K562 (cell line): ENCODE results near the gene GIMAP7. TPM values are rescaled to one million over a fixed set of nuclear protein-coding genes. Genes with fewer than 3 reads are reported as not detected.

ENCODE experiments used
- ATAC-seq: fragments of 200-7000 bp; cut with Tn5 transposase; 3 replicates; pipeline ENCODE4 v1.9.1; 2020; ENCODE audit warnings: moderate library complexity
- BruUV-seq: library from RNA; stranded (reverse); fragments of 400-500 nt; replicated peaks from 2 replicates; lab custom pipeline; 2021; lab: Mats Ljungman, UMichigan
- CTCF ChIA-PET: fragments of 300-600 bp; formaldehyde crosslinking; extraction: SDS; loops from one replicate; lab custom pipeline; 2021; ENCODE audit warnings: low intra/inter-chr PET ratio; lab: Yijun Ruan, JAX
- POLR2A ChIA-PET: fragments of 300-600, 350-650 bp; sonication (Branson Sonifier 250); formaldehyde crosslinking; extraction: SDS; loops from one replicate; lab custom pipeline; 2021; ENCODE audit warnings: antibody characterized with exemption, inconsistent platforms; lab: Yijun Ruan, JAX
- DNase-seq, 4 experiments: peaks; one replicate each; pipeline versions ENCODE4 v3.0.0 to v3.0.0-alpha.2; 2011 to 2018; ENCODE audit warnings: low spot score in 3 of 4, mixed read lengths in 3 of 4; ENCODE audit errors: extremely low read depth in 1 of 4
- FAIRE-seq: peaks from 2 replicates; lab custom pipeline; 2011; peaks lifted over from hg19 to GRCh38; lab: Jason Lieb, UNC
- H2AFZ ChIP-seq: 2 replicates; pipeline ENCODE4 v1.6.0; 2011; ENCODE audit warnings: low read depth, low read length, control low read depth, inconsistent platforms
- H3K27ac ChIP-seq: fragments of 200-600 bp; 3 replicates; pipeline ENCODE4 v1.8.0; 2011; ENCODE audit warnings: low read depth, mild to moderate bottlenecking, control low read depth, inconsistent platforms, low read length, moderate library complexity, mixed read lengths; ENCODE audit errors: extremely low read depth
- H3K27me3 ChIP-seq, 2 experiments: fragments of 300-600 bp in 1 of 2; 2 replicates in 1 of 2; 3 replicates in 1 of 2; pipeline versions ENCODE4 v1.6.0 to v1.8.0; 2011; ENCODE audit warnings: inconsistent platforms in 2 of 2, low read length in 2 of 2, mild to moderate bottlenecking in 1 of 2, mixed read lengths in 1 of 2, moderate library complexity in 1 of 2; ENCODE audit not compliant: control insufficient read depth in 2 of 2, insufficient read depth in 2 of 2
- H3K36me3 ChIP-seq: fragments of 300-600 bp; 3 replicates; pipeline ENCODE4 v1.8.0; 2011; ENCODE audit warnings: mild to moderate bottlenecking, low read length, inconsistent platforms; ENCODE audit not compliant: control insufficient read depth, insufficient read depth
- H3K4me1 ChIP-seq, 2 experiments: fragments of 200-600 bp in 1 of 2; replicated peaks in 1 of 2; 2 replicates in 1 of 2; 3 replicates in 1 of 2; pipeline versions ENCODE4 v1.5.1 to v1.8.0; 2011; ENCODE audit warnings: inconsistent platforms in 2 of 2, low read length in 2 of 2, mild to moderate bottlenecking in 1 of 2, mixed read lengths in 1 of 2, moderate library complexity in 1 of 2; ENCODE audit not compliant: control insufficient read depth in 2 of 2, insufficient read depth in 2 of 2
- H3K4me2 ChIP-seq: 2 replicates; pipeline ENCODE4 v1.6.1; 2011; ENCODE audit warnings: low read length, control low read depth, inconsistent platforms, mixed read lengths; ENCODE audit not compliant: insufficient read depth
- H3K4me3 ChIP-seq: fragments of 200-600 bp; sonication (generic), shearing (Covaris generic); 2 replicates; pipeline ENCODE4 v1.5.1; 2016; ENCODE audit warnings: control low read depth, inconsistent platforms
- H3K79me2 ChIP-seq: fragments of 200-600 bp; 3 replicates; pipeline ENCODE4 v1.8.0; 2011; ENCODE audit warnings: low read length, inconsistent platforms; ENCODE audit not compliant: control insufficient read depth, insufficient read depth
- H3K9ac ChIP-seq, 2 experiments: 2 replicates each; pipeline versions ENCODE4 v1.6.0 to v1.6.1; 2011; ENCODE audit warnings: low read depth in 2 of 2, low read length in 2 of 2, control low read depth in 1 of 2, inconsistent platforms in 1 of 2, mild to moderate bottlenecking in 1 of 2, mixed read lengths in 1 of 2; ENCODE audit not compliant: insufficient read depth in 1 of 2
- H3K9me1 ChIP-seq: one replicate; pipeline ENCODE4 v1.6.0; 2011; ENCODE audit warnings: inconsistent platforms, mild to moderate bottlenecking, low read length, moderate library complexity; ENCODE audit not compliant: control insufficient read depth, insufficient read depth
- H3K9me3 ChIP-seq: replicated peaks from 2 replicates; pipeline ENCODE4 v1.5.1; 2011; ENCODE audit warnings: low read depth, low read length, inconsistent platforms; ENCODE audit not compliant: control insufficient read depth, insufficient read depth
- H4K20me1 ChIP-seq: replicated peaks from 2 replicates; pipeline ENCODE4 v1.6.1; 2011; ENCODE audit warnings: low read length, inconsistent platforms, mixed read lengths; ENCODE audit not compliant: control insufficient read depth, insufficient read depth
- BMI1 ChIP-seq: fragments of 150-350 bp; IDR thresholded peaks from 2 replicates; pipeline ENCODE4 v1.6.1; 2014; ENCODE audit warnings: low read length
- CTBP1 ChIP-seq: fragments of 450-650 bp; IDR thresholded peaks from 2 replicates; pipeline ENCODE4 v1.6.1; 2016; ENCODE audit warnings: borderline replicate concordance
- FOXK2 ChIP-seq, 2 experiments: fragments of 450-650 bp; IDR thresholded peaks in 1 of 2; conservative IDR thresholded peaks in 1 of 2; 2 replicates each; pipeline ENCODE4 v1.6.1; 2016; ENCODE audit warnings: low read depth in 2 of 2, mild to moderate bottlenecking in 1 of 2
- KLF16 ChIP-seq: IDR thresholded peaks from 2 replicates; pipeline ENCODE4 v1.6.1; 2016; ENCODE audit warnings: antibody characterized with exemption
- MAZ ChIP-seq, 2 experiments: fragments of 450-650 bp in 1 of 2; sonication (generic) in 1 of 2; formaldehyde crosslinking; IDR thresholded peaks in 1 of 2; conservative IDR thresholded peaks in 1 of 2; 2 replicates each; pipeline versions ENCODE4 v1.4.0 to v1.5.0; 2020; ENCODE audit warnings: mild to moderate bottlenecking in 1 of 2, missing genetic modification reagents in 1 of 2
- RBM39 ChIP-seq: fragments of 200-400 bp; formaldehyde crosslinking; optimal IDR thresholded peaks from 2 replicates; pipeline ENCODE3; 2018; ENCODE audit warnings: low read depth, low read length
- SNRNP70 ChIP-seq: fragments of 200-400 bp; formaldehyde crosslinking; optimal IDR thresholded peaks from 2 replicates; pipeline ENCODE3; 2017; ENCODE audit warnings: low read depth, low read length
- ZNF24 ChIP-seq: fragments of 450-650 bp; IDR thresholded peaks from 2 replicates; pipeline ENCODE4 v1.6.1; 2016
- ZNF589 ChIP-seq: fragments of 200-800 bp; sonication (Bioruptor generic); IDR thresholded peaks from 2 replicates; pipeline ENCODE4 v1.6.1; 2016; ENCODE audit warnings: low read depth, missing genetic modification characterization, missing compliant biosample characterization
- ZSCAN32 ChIP-seq: fragments of 450-650 bp; formaldehyde crosslinking; IDR thresholded peaks from 2 replicates; pipeline ENCODE4 v1.4.0; 2020; ENCODE audit warnings: mild to moderate bottlenecking, moderate library complexity
- WGBS: fragments of 100-300 bp; shearing (Covaris generic); methylation state at CpG from one replicate; pipeline ENCODE4 v1.1.6; 2016; ENCODE audit warnings: low coverage, mixed read lengths; ENCODE audit not compliant: insufficient coverage; ENCODE audit errors: missing lambda C conversion rate; 5-methylcytosine and 5-hydroxymethylcytosine counted together
- in situ Hi-C: fragments of 300-500 bp; cut with MboI; formaldehyde crosslinking; loops from 4 replicates; pipeline ENCODE4 v1.15.0; 2018; ENCODE audit warnings: inconsistent platforms, mixed read lengths
- intact Hi-C: fragments of 100-400 bp; cut with micrococcal nuclease; formaldehyde crosslinking; loops from 2 replicates; pipeline ENCODE4 v1.14.2; 2022
- polyA plus RNA-seq, 8 experiments: library from polyadenylated mRNA; depleted of rRNA in 4 of 8; stranded (reverse) in 5 of 8; unstranded in 3 of 8; fragments of >200 nt; fragmentation: Nextera tagmentation in 2 of 8; fragmentation: Illumina TruSeq in 1 of 8; extraction: Ambion mirVana in 2 of 8; extraction: Trizol in 1 of 8; gene quantifications; 2 replicates each; pipeline versions ENCODE4 v1.2.1 to v1.2.3, GENCODE V29; 2011 to 2014; ENCODE audit warnings: inconsistent platforms in 1 of 8, missing spikeins in 1 of 8
- total RNA-seq, 7 experiments: library from RNA; depleted of rRNA in 6 of 7; stranded (reverse); fragments of >200 nt in 6 of 7; fragmentation: Illumina TruSeq in 2 of 7; extraction: Trizol in 2 of 7; gene quantifications; 2 replicates each; pipeline versions ENCODE4 v1.2.1 to v1.2.3, GENCODE V29; 2011 to 2021; ENCODE audit warnings: low replicate concordance in 1 of 7
- TF ChIP-seq, protein P1 (sequence below), 2 experiments: fragments of 450-650 bp; formaldehyde crosslinking in 1 of 2; IDR thresholded peaks; 2 replicates each; pipeline versions ENCODE4 v1.4.0 to v1.6.1; 2014 to 2020; ENCODE audit warnings: mild to moderate bottlenecking in 2 of 2, borderline replicate concordance in 1 of 2, low read depth in 1 of 2

The GIMAP7 gene
- total and polyA plus RNA-seq, 9 of the 15 experiments (the other 6 are each of a cell fraction or from before 2014, with no cell fraction given), result 0.42 TPM; not detected in 8

DNA sequence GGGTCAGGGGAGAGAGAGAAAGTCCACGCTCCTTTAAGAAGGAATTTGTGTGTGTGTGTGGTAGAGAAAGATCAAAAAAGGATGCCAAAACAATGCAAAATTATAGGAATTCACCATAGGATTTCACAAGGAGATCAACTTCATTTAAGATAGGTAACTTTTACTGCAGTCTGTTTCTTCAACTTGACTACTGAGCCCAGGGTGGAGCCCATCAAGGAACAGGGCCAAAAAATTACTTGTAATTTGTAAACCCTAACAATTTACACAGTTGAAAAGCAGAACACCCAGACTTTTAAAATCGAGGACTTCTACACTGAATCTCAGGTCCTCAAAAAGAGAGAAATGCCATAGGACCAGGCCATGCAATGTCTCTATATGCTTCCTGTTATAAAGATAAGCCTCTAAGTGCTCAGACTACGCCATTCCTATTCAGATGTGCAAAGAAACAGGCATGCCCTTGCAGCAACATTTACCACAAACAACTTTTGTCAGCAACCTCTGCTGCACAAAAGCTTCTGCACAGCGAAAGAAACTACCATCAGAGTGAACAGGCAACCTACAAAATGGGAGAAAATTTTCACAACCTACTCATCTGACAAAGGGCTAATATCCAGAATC, 42.0 kb downstream of the GIMAP7 start:
- Histone ChIP-seq H3K9me1 (no peaks in the 10 kb centered on the region), H3K9ac (no peak overlapping the region), H3K27ac (no peak overlapping the region), H3K4me2 (no peak overlapping the region), H2AFZ (no peak overlapping the region), H3K79me2 (no peaks in the 10 kb centered on the region), H3K36me3 (no peaks in the 10 kb centered on the region), H4K20me1 (no peaks in the 10 kb centered on the region), H3K27me3 (no peaks in the 10 kb centered on the region), H3K9me3 (0 out of 2 replicates have a peak, but pooled peaks cover 2% of the 10 kb centered on the region), H3K4me3 (no peak overlapping the region), H3K4me1 (no peaks in the 10 kb centered on the region)
- DNase-seq, result no peak
- intact Hi-C loops, result no loop called here
- POLR2A ChIA-PET, result no interaction called here
- 0% methylated on average over 4 of the region's 4 CpGs for WGBS
- FAIRE-seq, result no peak
- CTCF ChIA-PET, result no interaction called here
- no TSS peak for BruUV-seq
- no peak for ATAC-seq
- TF ChIP-seq BMI1 (no peak), KLF16 (no peak), FOXK2 (conservative IDR thresholded peaks at IDR 0.05 in 1 of 2, IDR thresholded peaks at IDR 0.05 in 1 of 2; ENCODE audit: low read depth in 2 of 2) (no peak), MAZ (CRISPR knock-in tag; conservative IDR thresholded peaks at IDR 0.05 in 1 of 2, IDR thresholded peaks at IDR 0.05 in 1 of 2) (no peak), ZNF24 (no peak), ZSCAN32 (CRISPR knock-in tag) (no peak), RBM39 (no peak), SNRNP70 (no peak), ZNF589 (no peak), CTBP1 (no peak)
- TF ChIP-seq, protein P1, sequence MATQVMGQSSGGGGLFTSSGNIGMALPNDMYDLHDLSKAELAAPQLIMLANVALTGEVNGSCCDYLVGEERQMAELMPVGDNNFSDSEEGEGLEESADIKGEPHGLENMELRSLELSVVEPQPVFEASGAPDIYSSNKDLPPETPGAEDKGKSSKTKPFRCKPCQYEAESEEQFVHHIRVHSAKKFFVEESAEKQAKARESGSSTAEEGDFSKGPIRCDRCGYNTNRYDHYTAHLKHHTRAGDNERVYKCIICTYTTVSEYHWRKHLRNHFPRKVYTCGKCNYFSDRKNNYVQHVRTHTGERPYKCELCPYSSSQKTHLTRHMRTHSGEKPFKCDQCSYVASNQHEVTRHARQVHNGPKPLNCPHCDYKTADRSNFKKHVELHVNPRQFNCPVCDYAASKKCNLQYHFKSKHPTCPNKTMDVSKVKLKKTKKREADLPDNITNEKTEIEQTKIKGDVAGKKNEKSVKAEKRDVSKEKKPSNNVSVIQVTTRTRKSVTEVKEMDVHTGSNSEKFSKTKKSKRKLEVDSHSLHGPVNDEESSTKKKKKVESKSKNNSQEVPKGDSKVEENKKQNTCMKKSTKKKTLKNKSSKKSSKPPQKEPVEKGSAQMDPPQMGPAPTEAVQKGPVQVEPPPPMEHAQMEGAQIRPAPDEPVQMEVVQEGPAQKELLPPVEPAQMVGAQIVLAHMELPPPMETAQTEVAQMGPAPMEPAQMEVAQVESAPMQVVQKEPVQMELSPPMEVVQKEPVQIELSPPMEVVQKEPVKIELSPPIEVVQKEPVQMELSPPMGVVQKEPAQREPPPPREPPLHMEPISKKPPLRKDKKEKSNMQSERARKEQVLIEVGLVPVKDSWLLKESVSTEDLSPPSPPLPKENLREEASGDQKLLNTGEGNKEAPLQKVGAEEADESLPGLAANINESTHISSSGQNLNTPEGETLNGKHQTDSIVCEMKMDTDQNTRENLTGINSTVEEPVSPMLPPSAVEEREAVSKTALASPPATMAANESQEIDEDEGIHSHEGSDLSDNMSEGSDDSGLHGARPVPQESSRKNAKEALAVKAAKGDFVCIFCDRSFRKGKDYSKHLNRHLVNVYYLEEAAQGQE (IDR thresholded peaks at IDR 0.05; ENCODE audit: borderline replicate concordance), result no peak
- TF ChIP-seq, protein P1 (CRISPR knock-in tag; IDR thresholded peaks at IDR 0.05; ENCODE audit: low read depth), result no peak
- in situ Hi-C loops, result no loop called here
